ENCODE results near the gene SYT7.
"Not testable (repeated sequence)": the region's sequence is repeated elsewhere in the genome, so short reads cannot be mapped to it uniquely, and the experiment has no call there.

SYT7 gene

DNA sequence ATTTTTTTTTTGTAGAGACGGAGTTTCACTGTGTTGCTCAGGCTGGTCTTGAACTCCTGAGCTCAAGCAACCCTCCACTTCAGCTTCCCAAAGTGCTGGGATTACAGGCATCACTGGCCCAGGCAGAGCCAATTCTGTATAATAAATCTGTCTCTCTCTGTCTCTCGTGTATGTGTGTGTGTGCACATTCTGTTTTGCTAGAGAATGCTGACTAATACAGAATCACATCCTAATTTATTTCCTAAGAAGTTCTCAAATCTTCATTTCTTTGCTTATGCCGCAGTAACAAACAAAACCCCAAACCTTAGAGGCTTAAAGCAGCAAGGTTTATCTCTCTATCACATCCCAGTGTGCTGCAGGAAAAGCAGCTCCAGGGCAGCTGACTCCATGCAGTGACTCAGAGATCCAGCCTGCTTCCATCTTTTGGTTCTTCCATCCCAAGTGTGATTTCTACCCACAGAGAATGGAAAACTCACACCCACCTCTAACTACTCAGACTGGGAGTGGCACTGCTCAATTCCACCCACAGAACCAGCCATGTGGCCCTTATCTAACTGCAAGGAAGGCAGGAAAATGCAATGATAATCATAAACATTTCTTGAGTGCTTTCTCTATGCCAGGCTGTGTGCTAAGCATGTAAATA lies 107.4 kb downstream of the SYT7 start:
- H3K27me3 Mint-ChIP-seq: no peaks in the 10 kb centered on the region
- H3K36me3 Mint-ChIP-seq (ENCODE audit: low read depth): peaks cover 25% of the 10 kb centered on the region
- H3K27ac Mint-ChIP-seq: no peak overlapping the region
- H3K9me3 Mint-ChIP-seq: no peaks in the 10 kb centered on the region
- H3K4me3 Mint-ChIP-seq: no peak overlapping the region
- peaks cover 3% of the 10 kb centered on the region for H3K4me1 Mint-ChIP-seq (ENCODE audit: low read depth)

GRCh38 chr11:61472868-61473267 lies 108.0 kb downstream of the SYT7 start:
- peaks cover 31% of the 10 kb centered on the region for H3K36me3 Mint-ChIP-seq (ENCODE audit: low read depth)
- no peaks in the 10 kb centered on the region for H3K9me3 Mint-ChIP-seq
- H3K4me1 Mint-ChIP-seq (ENCODE audit: low read depth): peaks cover under 1% of the 10 kb centered on the region
- H3K27me3 Mint-ChIP-seq: no peaks in the 10 kb centered on the region
- no peak overlapping the region for H3K27ac Mint-ChIP-seq
- H3K4me3 Mint-ChIP-seq: no peak overlapping the region

DNA sequence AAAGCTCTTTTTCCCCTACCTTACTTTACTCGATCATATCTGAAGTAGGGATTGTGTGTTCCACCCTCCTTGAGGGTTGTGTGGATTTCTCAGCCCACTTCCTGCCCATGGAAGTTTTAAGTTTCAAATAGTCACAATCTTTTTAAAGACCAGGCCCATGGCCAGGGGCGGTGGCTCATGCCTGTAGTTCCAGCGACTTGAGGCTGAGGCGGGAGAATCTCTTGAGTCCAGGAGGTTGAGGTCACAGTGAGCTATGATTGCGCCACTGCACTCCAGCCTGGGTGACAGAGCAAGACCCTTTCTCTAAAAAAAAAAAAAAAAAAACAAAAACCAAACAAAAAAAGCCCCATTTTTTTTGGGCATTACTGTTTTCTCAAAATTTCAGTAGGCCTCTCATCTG lies 108.6 kb downstream of the SYT7 start:
- H3K27me3 Mint-ChIP-seq: no peaks in the 10 kb centered on the region
- no peak overlapping the region for H3K27ac Mint-ChIP-seq
- peaks cover 35% of the 10 kb centered on the region for H3K36me3 Mint-ChIP-seq (ENCODE audit: low read depth)
- peaks cover 6% of the 10 kb centered on the region for H3K4me1 Mint-ChIP-seq (ENCODE audit: low read depth)
- H3K9me3 Mint-ChIP-seq: no peaks in the 10 kb centered on the region
- H3K4me3 Mint-ChIP-seq: no peak overlapping the region

GRCh38 chr11:61468002-61468401 lies 112.9 kb downstream of the SYT7 start:
- H3K4me3 Mint-ChIP-seq: no peak overlapping the region
- peak overlapping the region; percentile 18 for H3K27ac Mint-ChIP-seq
- no peaks in the 10 kb centered on the region for H3K9me3 Mint-ChIP-seq
- peaks cover 6% of the 10 kb centered on the region for H3K4me1 Mint-ChIP-seq (ENCODE audit: low read depth)
- no peaks in the 10 kb centered on the region for H3K27me3 Mint-ChIP-seq
- peaks cover 30% of the 10 kb centered on the region for H3K36me3 Mint-ChIP-seq (ENCODE audit: low read depth)

DNA sequence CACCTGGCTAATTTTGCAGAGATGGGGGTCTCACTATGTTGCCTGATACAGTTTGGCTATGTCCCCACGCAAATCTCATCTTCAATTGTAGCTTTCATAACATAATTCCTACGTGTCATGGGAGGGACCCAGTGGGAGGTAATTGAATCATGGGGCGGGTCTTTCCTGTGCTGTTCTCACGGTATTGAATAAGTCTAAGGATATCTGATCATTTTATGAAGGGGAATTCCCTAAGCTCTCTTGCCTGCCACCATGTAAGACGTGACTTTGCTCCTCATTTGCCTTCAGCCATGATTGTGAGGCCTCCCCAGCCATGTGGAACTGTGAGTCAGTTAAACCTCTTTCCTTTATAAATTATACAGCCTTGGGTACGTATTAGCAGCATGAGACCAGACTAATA lies 113.3 kb downstream of the SYT7 start:
- H3K36me3 Mint-ChIP-seq (ENCODE audit: low read depth): peaks cover 26% of the 10 kb centered on the region
- not testable (repeated sequence) for H3K9me3 Mint-ChIP-seq

More for the DNA sequence above, 113.3 kb downstream of the SYT7 start:
- H3K27me3 Mint-ChIP-seq; H3K4me3 Mint-ChIP-seq; H3K4me1 Mint-ChIP-seq (ENCODE audit: low read depth): not testable (repeated sequence)
- peak overlapping the region; percentile 18 for H3K27ac Mint-ChIP-seq

All from stimulated activated naive CD8-positive, alpha-beta T cell treated with anti-CD3 and anti-CD28 coated beads, Interleukin-15, Interleukin-2, amounts not matched to agents 100 ng/mL and 50 ng/mL, for 24 hours (primary cell).